ENCODE data around the gene PSAPL1.

Gene PSAPL1

DNA sequence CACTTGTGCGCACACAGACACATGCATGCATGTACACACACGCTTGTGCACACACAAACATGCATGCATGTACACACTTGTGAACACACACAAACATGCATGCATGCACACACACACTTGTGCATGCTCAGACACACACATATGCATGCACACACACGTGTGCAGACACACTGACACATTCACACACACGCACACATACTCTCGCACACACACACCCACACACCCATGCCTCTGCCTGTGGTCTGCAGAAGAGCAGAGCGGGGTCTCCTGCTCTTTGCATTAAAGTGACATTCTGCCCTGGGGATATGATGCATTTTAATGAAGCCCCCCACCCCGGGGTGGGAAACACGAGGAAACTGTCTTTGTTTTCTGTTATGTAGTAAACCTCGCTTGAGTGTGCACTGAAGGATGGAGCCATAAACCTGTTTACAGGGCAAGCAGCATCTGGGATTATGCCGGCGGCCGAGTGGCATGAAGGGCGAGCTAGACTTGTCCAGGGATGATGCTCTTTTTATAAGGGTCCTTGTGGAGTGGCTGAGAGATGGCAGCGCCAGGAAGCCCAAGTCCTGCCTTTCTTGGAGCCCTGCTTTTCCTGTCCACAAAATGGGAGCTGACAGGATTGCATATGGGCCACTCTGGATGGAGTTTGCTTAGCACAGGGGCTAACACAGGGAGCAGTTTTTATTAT lies 17.8 kb downstream of the PSAPL1 start:
- TF ChIP-seq TCF12 (IDR thresholded peaks at IDR 0.05; ENCODE audit: low read depth) = no peak
- TF ChIP-seq TEAD4 (IDR thresholded peaks at IDR 0.05) = no peak
- no peak for TF ChIP-seq EGR1 (IDR thresholded peaks at IDR 0.05)
- no peak for TF ChIP-seq TAF1 (IDR thresholded peaks at IDR 0.05; ENCODE audit: low read depth)
- no peak for TF ChIP-seq CEBPB (IDR thresholded peaks at IDR 0.05)
- no peak for TF ChIP-seq EP300 (IDR thresholded peaks at IDR 0.05; ENCODE audit: borderline replicate concordance)
- TF ChIP-seq NFIC (IDR thresholded peaks at IDR 0.05) = no peak
- TF ChIP-seq FOXM1 (IDR thresholded peaks at IDR 0.05; ENCODE audit: borderline replicate concordance, low read depth) = no peak
- TF ChIP-seq REST (IDR thresholded peaks at IDR 0.05; ENCODE audit: low read depth) = no peak
- TF ChIP-seq RAD21 (IDR thresholded peaks at IDR 0.05; ENCODE audit: low read depth) = no peak
- TF ChIP-seq, protein P1, sequence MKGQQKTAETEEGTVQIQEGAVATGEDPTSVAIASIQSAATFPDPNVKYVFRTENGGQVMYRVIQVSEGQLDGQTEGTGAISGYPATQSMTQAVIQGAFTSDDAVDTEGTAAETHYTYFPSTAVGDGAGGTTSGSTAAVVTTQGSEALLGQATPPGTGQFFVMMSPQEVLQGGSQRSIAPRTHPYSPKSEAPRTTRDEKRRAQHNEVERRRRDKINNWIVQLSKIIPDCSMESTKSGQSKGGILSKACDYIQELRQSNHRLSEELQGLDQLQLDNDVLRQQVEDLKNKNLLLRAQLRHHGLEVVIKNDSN (IDR thresholded peaks at IDR 0.05) = no peak
- TF ChIP-seq YY1 (IDR thresholded peaks at IDR 0.05; ENCODE audit: low read depth) = no peak
- TF ChIP-seq, protein P2, sequence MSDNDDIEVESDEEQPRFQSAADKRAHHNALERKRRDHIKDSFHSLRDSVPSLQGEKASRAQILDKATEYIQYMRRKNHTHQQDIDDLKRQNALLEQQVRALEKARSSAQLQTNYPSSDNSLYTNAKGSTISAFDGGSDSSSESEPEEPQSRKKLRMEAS (IDR thresholded peaks at IDR 0.05) = no peak

GRCh38 chr4:7415927-7416686 lies 18.6 kb downstream of the PSAPL1 start:
- TF ChIP-seq EGR1 (IDR thresholded peaks at IDR 0.05) = no peak
- no peak for TF ChIP-seq ZBTB7A (IDR thresholded peaks at IDR 0.05; ENCODE audit: low read depth)
- TF ChIP-seq, protein P1 (IDR thresholded peaks at IDR 0.05) = no peak
- TF ChIP-seq CREB1 (IDR thresholded peaks at IDR 0.05; ENCODE audit: low read depth) = no peak
- no peak for TF ChIP-seq FOXM1 (IDR thresholded peaks at IDR 0.05; ENCODE audit: borderline replicate concordance, low read depth)
- TF ChIP-seq EP300 (IDR thresholded peaks at IDR 0.05; ENCODE audit: borderline replicate concordance) = no peak
- TF ChIP-seq TCF12 (IDR thresholded peaks at IDR 0.05; ENCODE audit: low read depth) = no peak
- TF ChIP-seq RAD21 (IDR thresholded peaks at IDR 0.05; ENCODE audit: low read depth) = no peak
- TF ChIP-seq, protein P2 (IDR thresholded peaks at IDR 0.05) = no peak
- no peak for TF ChIP-seq TEAD4 (IDR thresholded peaks at IDR 0.05)
- no peak for TF ChIP-seq YY1 (IDR thresholded peaks at IDR 0.05; ENCODE audit: low read depth)

- TF ChIP-seq NFIC (IDR thresholded peaks at IDR 0.05) (no peak), REST (IDR thresholded peaks at IDR 0.05; ENCODE audit: low read depth) (no peak), RAD21 (IDR thresholded peaks at IDR 0.05; ENCODE audit: low read depth) (no peak), CREB1 (IDR thresholded peaks at IDR 0.05; ENCODE audit: low read depth) (no peak), TEAD4 (IDR thresholded peaks at IDR 0.05) (no peak), TCF12 (IDR thresholded peaks at IDR 0.05; ENCODE audit: low read depth) (no peak), FOXM1 (IDR thresholded peaks at IDR 0.05; ENCODE audit: borderline replicate concordance, low read depth) (no peak), CEBPB (IDR thresholded peaks at IDR 0.05) (no peak)
- TF ChIP-seq, protein P1 (IDR thresholded peaks at IDR 0.05) = no peak
Measured at GRCh38 chr4:7414736-7415510, 19.8 kb downstream of the PSAPL1 start.

DNA sequence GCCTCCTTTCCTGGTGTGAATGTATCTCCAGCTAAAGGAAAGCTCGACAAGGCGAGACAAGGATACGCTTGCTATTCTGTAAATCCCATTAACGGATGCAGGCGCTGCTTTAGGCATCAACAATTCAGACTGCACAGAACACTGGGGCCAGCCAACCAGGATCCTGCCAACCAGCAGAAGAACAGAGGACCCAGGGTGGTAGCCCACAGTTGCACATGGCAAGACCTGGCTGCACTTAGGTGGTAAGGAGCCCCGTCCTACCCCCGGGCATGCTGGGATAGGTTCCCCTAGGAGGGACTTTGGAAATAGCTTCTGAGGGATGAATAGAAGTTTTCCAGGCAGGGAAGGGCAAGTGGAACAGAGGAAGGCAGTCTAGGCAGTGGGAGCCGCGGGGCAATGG lies 20.7 kb downstream of the PSAPL1 start:
- TF ChIP-seq CREB1 (IDR thresholded peaks at IDR 0.05; ENCODE audit: low read depth) (no peak), EGR1 (IDR thresholded peaks at IDR 0.05) (no peak), RAD21 (IDR thresholded peaks at IDR 0.05; ENCODE audit: low read depth) (no peak), NFIC (IDR thresholded peaks at IDR 0.05) (no peak), REST (IDR thresholded peaks at IDR 0.05; ENCODE audit: low read depth) (no peak), ZBTB7A (IDR thresholded peaks at IDR 0.05; ENCODE audit: low read depth) (no peak), TEAD4 (IDR thresholded peaks at IDR 0.05) (no peak), YY1 (IDR thresholded peaks at IDR 0.05; ENCODE audit: low read depth) (no peak), FOXM1 (IDR thresholded peaks at IDR 0.05; ENCODE audit: borderline replicate concordance, low read depth) (no peak), TAF1 (IDR thresholded peaks at IDR 0.05; ENCODE audit: low read depth) (no peak), TCF12 (IDR thresholded peaks at IDR 0.05; ENCODE audit: low read depth) (no peak), EP300 (IDR thresholded peaks at IDR 0.05; ENCODE audit: borderline replicate concordance) (no peak), CEBPB (IDR thresholded peaks at IDR 0.05) (no peak)
- TF ChIP-seq, protein P2 (IDR thresholded peaks at IDR 0.05) = no peak
- TF ChIP-seq, protein P1 (IDR thresholded peaks at IDR 0.05) = no peak
